Measurements from ENCODE around the gene TMED4. TPM values are rescaled to one million over a fixed set of nuclear protein-coding genes. Genes with fewer than 3 reads are reported as not detected.

TMED4 gene
- total and polyA plus RNA-seq, 8 donors, result 13.4 to 235 (median 82.3) TPM

DNA sequence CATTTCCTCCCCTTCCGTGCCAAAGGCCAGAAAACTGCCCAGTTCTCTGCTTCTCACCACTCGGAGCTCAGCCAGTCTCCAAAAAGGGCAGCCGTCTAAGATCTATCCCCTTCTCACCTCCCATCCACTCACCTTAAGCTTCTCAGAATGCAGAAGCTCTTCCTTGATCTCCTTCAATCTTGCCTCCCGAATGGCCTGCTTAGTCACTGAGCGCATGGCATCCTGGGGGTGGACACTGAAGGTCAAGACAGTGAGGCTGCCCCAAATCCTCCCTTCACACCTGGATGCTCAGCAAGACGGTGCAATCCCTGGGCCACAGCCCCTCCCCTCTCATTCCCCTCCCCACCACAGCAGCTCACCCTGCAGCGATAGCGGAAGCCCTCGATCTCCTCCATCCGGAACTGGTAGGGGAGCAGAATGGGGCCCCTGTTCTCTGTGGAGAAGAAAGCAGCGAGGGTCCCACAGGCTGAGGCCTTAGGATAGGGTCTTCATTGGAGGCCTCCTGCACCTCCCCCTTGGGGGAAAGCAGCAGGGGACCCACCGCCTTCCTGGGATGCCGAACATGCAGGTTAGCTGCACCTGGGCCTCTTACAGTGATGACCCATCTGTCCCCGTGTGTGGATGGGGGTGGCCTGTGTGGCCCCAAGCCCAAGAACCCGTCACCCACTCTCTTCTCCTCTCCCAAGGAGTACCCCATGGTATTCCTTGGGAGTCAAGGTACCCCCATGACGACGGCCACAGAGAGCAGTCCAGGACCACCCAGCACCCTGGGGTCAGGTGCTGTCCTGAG lies 13.1 kb downstream of the TMED4 start:
- Histone ChIP-seq H3K9me3 (no peaks in the 10 kb centered on the region), H3K4me3 (no peak overlapping the region), H3K27ac (no peak overlapping the region), H3K4me1 (peaks cover 10 to 30% (median 20%) of the 10 kb centered on the region in 4 donors), H3K27me3 (no peaks in the 10 kb centered on the region), H3K36me3 (peaks cover 87 to 90% (median 88%) of the 10 kb centered on the region in 4 donors)
- TF ChIP-seq CTCF (IDR thresholded peaks at IDR 0.05), result no peak
- TF ChIP-seq EP300 (IDR thresholded peaks at IDR 0.05), result no peak
- TF ChIP-seq POLR2A (IDR thresholded peaks at IDR 0.05), result no peak
- TF ChIP-seq POLR2AphosphoS5 (IDR thresholded peaks at IDR 0.05), result no peak
- no peak for DNase-seq
- WGBS, 5 donors, result 90 to 94% (median 92%) methylated on average over 11 to 17 of the region's 17 CpGs
- intact Hi-C loops (cut with DNase I; ENCODE audit: low total_unique reads), result loop anchor here (10.0 kb wide), 2 partner anchors 74 to 324 kb away; partner anchors contain the start of gene NUDCD3

DNA sequence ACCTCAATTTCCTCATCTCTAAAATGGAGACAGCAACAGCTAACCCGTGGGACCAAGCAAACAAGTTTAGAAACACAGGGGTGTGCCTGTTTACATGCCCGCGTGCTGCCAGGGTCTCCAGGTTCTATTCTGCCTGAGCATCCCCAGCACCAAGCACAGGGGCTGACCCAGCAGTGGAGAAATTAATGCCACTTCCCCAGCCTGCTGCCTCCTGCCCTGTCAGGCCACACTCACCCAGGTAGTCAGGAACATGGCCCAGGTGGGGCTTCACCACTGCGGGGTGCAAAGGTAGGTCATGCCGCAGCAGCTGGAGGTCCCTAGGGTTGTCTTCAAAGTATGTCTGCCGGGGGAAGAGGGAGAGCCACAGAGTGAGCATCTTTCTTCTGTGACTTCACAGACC lies 14.1 kb downstream of the TMED4 start:
- peaks cover 87 to 98% (median 95%) of the 10 kb centered on the region in 4 donors for H3K36me3 ChIP-seq
- no peak for DNase-seq

DNA sequence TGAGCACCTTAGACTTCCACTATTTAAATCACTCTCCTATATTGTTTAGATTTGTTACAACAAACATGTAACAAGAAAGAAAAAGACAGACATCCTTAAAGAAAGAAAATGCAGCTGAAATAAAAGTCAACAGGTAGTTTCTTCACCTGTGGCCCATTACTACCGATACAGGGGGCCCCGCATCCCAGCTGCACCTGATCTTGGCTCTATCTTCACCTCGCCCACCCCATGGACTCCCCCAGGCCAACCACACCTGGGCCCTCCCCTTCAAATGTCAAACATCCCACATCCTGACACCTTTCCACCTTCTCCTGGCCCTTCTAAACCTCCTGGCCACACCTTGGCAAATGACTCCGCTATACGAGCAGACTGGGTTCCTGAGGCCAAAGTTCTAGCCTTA lies 15.4 kb downstream of the TMED4 start:
- H3K36me3 ChIP-seq, result peaks cover 75 to 86% (median 85%) of the 10 kb centered on the region in 4 donors
- H3K4me1 ChIP-seq, result peaks cover 0 to 23% (median 5%) of the 10 kb centered on the region in 4 donors
- no peak overlapping the region for H3K27ac ChIP-seq
- H3K4me3 ChIP-seq, result no peak overlapping the region
- WGBS, 5 donors, result 84 to 91% (median 89%) methylated on average over 5 of the region's 5 CpGs
- intact Hi-C loops (cut with DNase I; ENCODE audit: low total_unique reads), result loop anchor here (10.0 kb wide), 2 partner anchors 72 to 322 kb away; partner anchors contain the start of gene NUDCD3
- H3K9me3 ChIP-seq, result no peaks in the 10 kb centered on the region
- no peaks in the 10 kb centered on the region for H3K27me3 ChIP-seq
- TF ChIP-seq CTCF (IDR thresholded peaks at IDR 0.05) (no peak), POLR2A (IDR thresholded peaks at IDR 0.05) (no peak), EP300 (IDR thresholded peaks at IDR 0.05) (no peak), POLR2AphosphoS5 (IDR thresholded peaks at IDR 0.05) (no peak)
- no peak for DNase-seq

More for the DNA sequence above, 14.1 kb downstream of the TMED4 start:
- 89 to 93% (median 89%) methylated on average over 4 to 6 of the region's 6 CpGs for WGBS, 5 donors
- Histone ChIP-seq H3K9me3 (no peaks in the 10 kb centered on the region), H3K4me3 (no peak overlapping the region), H3K27ac (no peak overlapping the region), H3K27me3 (no peaks in the 10 kb centered on the region), H3K4me1 (peaks cover 6 to 26% (median 15%) of the 10 kb centered on the region in 4 donors)
- TF ChIP-seq POLR2A (IDR thresholded peaks at IDR 0.05), result no peak
- no peak for TF ChIP-seq CTCF (IDR thresholded peaks at IDR 0.05)
- TF ChIP-seq EP300 (IDR thresholded peaks at IDR 0.05), result no peak
- TF ChIP-seq POLR2AphosphoS5 (IDR thresholded peaks at IDR 0.05), result no peak
- intact Hi-C loops (cut with DNase I; ENCODE audit: low total_unique reads), result loop anchor here (10.0 kb wide), 2 partner anchors 73 to 323 kb away; partner anchors contain the start of gene NUDCD3

- no peak for DNase-seq
- 71 to 75% (median 73%) methylated on average over 14 to 16 of the region's 16 CpGs for whole genome bisulfite sequencing, 5 donors
- intact Hi-C loops (cut with DNase I; ENCODE audit: low total_unique reads), result loop anchor here (10.0 kb wide), 2 partner anchors 71 to 321 kb away; partner anchors contain the start of gene NUDCD3
- TF ChIP-seq CTCF (IDR thresholded peaks at IDR 0.05), result peak in 1 of 7 experiments; percentile 21
- no peak for TF ChIP-seq POLR2AphosphoS5 (IDR thresholded peaks at IDR 0.05)
- TF ChIP-seq EP300 (IDR thresholded peaks at IDR 0.05), result no peak
- no peak for TF ChIP-seq POLR2A (IDR thresholded peaks at IDR 0.05)
- Histone ChIP-seq H3K4me3 (no peak overlapping the region), H3K9me3 (no peaks in the 10 kb centered on the region), H3K4me1 (peaks cover 0 to 24% (median 4%) of the 10 kb centered on the region in 4 donors), H3K27ac (peak overlapping the region in 2 of 5 donors; percentile 7 to 28), H3K36me3 (peaks cover 68 to 79% (median 78%) of the 10 kb centered on the region in 4 donors), H3K27me3 (no peaks in the 10 kb centered on the region)
Observed at GRCh38 chr7:44565795-44566559, 16.1 kb downstream of the TMED4 start.
